GM12892 (cell line): ENCODE results near the gene SLC48A1.
"Not testable (repeated sequence)": the region's sequence is repeated elsewhere in the genome, so short reads cannot be mapped to it uniquely, and the experiment has no call there.

Experiments used
- DNase-seq: peaks from one replicate; pipeline ENCODE4 v3.0.0; 2011; ENCODE audit not compliant: insufficient read length
- FAIRE-seq: peaks from 2 replicates; lab custom pipeline; 2011; peaks lifted over from hg19 to GRCh38; lab: Jason Lieb, UNC
- POLR2A ChIP-seq: IDR thresholded peaks from 2 replicates; pipeline ENCODE4 v1.6.1; 2011; ENCODE audit warnings: low read depth, low read length, control low read depth
- POLR2AphosphoS5 ChIP-seq: IDR thresholded peaks from 2 replicates; pipeline ENCODE4 v1.6.1; 2011; ENCODE audit warnings: low read depth, low read length, control low read depth
- TAF1 ChIP-seq: IDR thresholded peaks from 2 replicates; pipeline ENCODE4 v1.6.1; 2011; ENCODE audit warnings: low read depth, mild to moderate bottlenecking, control low read depth, low read length, borderline replicate concordance

Gene SLC48A1

GRCh38 chr12:47812797-47813510 lies 39.9 kb downstream of the SLC48A1 start:
- TF ChIP-seq TAF1 (no peak), POLR2A (peak; percentile 64), POLR2AphosphoS5 (peak; percentile 36; the same call in 1 of the 2 replicates)
- peak; percentile 92 for DNase-seq
- peak; percentile 88 for FAIRE-seq

DNA sequence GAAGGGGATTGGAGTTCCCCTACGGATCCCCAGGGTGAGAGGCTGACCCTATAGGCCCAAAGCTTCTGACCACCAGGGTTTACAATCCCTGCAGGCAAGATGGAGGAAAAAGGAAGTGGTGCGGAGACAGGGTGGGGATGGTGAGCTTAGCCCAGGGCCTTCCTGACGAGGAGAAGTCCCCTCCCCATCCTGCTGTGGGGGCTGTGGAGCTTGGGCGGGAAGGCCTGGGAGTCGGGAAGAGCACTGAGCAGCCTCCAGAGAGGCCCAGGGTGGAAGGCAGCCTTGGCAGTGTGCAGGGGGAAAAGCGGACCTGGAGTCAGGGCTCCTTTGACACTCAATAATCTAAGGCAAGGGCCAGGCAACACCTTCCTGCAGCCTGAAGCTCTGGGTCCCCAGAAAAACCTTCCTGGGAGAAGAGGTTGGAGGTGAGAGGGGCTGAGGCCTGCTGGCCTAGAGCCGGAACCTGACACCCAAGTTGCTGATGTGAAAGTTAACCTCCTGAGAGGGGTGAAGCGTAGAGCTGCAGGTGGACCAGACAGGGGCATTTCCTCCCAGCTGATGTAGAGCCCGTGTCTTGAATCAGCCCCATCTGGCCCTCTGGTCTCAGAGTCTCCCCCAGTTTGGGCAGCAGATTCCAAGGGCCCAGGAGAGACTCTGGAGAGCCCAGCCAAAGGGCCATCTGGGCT lies 40.6 kb downstream of the SLC48A1 start:
- DNase-seq, result peak; percentile 63
- FAIRE-seq, result peak; percentile 50
- TF ChIP-seq POLR2AphosphoS5, result 0 out of 2 replicates have a peak, but pooled peaks have one; percentile 10
- no peak; the same call in none of the 2 replicates for TF ChIP-seq POLR2A
- no peak for TF ChIP-seq TAF1

- DNase-seq (no peak), FAIRE-seq (peak; percentile 24)
Measured at GRCh38 chr12:47814539-47815170, 41.6 kb downstream of the SLC48A1 start.

GRCh38 chr12:47815447-47815846 lies 42.4 kb downstream of the SLC48A1 start:
- not testable (repeated sequence) for FAIRE-seq, DNase-seq

More at GRCh38 chr12:47814539-47815170, 41.6 kb downstream of the SLC48A1 start:
- TF ChIP-seq POLR2A, result no peak
- no peak for TF ChIP-seq POLR2AphosphoS5
- no peak for TF ChIP-seq TAF1

- FAIRE-seq (no peak), DNase-seq (no peak)
- TF ChIP-seq POLR2A (no peak), TAF1 (no peak), POLR2AphosphoS5 (no peak)
Measured at GRCh38 chr12:47816403-47817271, 43.6 kb downstream of the SLC48A1 start.

GRCh38 chr12:47817272-47818006 lies 44.4 kb downstream of the SLC48A1 start:
- TF ChIP-seq POLR2A (no peak), TAF1 (no peak), POLR2AphosphoS5 (no peak)
- DNase-seq, result no peak
- no peak for FAIRE-seq

- TF ChIP-seq POLR2A (no peak), TAF1 (no peak), POLR2AphosphoS5 (no peak)
- no peak for FAIRE-seq
- DNase-seq, result no peak
Measured at GRCh38 chr12:47818007-47818376, 45.0 kb downstream of the SLC48A1 start.

DNA sequence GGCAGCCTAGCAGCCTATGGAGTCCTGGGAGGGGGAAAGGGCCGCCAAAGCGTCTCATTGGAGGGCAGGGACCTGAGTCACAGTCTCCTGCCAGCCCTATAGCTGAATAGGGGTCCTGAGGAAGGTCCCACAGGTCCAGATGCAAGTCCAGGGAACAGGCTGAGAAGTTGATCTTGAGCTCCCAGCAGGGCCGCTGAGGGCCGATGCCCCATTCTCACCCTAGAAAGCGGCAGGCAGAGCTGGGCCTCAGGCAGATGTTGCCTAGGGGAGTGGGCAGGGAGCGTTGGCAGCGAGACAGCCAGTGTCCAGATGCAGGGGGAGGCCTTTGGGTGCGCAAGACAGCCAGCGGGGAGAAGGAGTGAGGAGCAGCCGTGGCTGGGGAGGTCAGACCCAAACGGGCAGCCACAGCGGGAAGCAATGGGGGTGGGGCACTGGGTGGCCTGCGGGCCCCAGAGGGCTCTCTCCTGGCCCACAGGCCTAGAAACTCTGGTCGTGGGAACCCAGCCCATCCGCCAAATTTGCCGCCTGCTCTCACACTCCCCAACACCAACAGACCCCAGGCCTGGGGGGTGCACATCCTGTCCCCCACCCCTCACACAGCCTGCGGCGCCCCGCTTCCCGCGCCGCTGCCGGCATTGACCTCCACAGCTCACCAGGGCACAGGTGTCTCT lies 45.6 kb downstream of the SLC48A1 start:
- no peak for DNase-seq
- no peak for FAIRE-seq
- TF ChIP-seq POLR2AphosphoS5 (no peak), POLR2A (peak; percentile 15; the same call in 1 of the 2 replicates), TAF1 (no peak)

GRCh38 chr12:47819138-47819895 lies 46.3 kb downstream of the SLC48A1 start:
- peak; percentile 53 for DNase-seq
- peak; percentile 23; the same call in 1 of the 2 replicates for TF ChIP-seq POLR2A
- TF ChIP-seq POLR2AphosphoS5, result no peak
- no peak for TF ChIP-seq TAF1
- FAIRE-seq, result peak; percentile 73
